Adrenal gland (tissue), 5 donors: ENCODE results near the gene CACNA1H.
"Not testable (repeated sequence)": the region's sequence is repeated elsewhere in the genome, so short reads cannot be mapped to it uniquely, and the experiment has no call there.

Experiments used
- POLR2A ChIP-seq, 2 donors: fragments of 450-650 bp; IDR thresholded peaks; one replicate each; pipeline ENCODE4 v1.6.1; 2017; ENCODE audit warnings: antibody characterized with exemption in 2 of 2, mild to moderate bottlenecking in 2 of 2, moderate library complexity in 1 of 2
- TF ChIP-seq, protein P1 (sequence below), 6 experiments: fragments of 450-650 bp in 4 of 6; fragments of 200-600 bp in 2 of 6; sonication (generic) in 1 of 6; IDR thresholded peaks; 1 replicate in 5 of 6; 2 replicates in 1 of 6; pipeline versions ENCODE4 v1.5.1 to v1.8.0; 2016 to 2021; ENCODE audit warnings: antibody characterized with exemption in 6 of 6, mild to moderate bottlenecking in 2 of 6, moderate library complexity in 1 of 6
- donor health status: DM: no; HTN: no; CAD: no.

DNA sequence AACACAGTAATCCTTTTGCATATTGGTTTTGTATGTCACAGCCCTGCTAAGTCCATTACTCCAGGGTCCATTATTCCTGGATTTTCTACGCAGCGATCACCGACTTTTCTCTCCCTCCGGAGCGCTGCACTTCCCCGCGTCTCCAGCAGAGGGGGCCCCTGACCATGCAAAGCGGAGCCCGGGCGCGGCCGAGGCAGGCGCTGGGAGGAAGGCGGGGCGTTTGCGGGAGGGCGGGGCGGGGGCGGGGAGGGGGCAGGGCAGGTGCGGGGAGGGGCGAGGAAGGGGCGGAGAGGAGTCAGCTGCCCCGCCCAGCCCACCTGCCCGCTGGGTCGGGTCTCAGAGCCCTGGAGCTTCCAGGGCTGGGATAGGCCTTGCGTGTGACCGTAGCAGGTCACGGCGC lies 83.8 kb downstream of the CACNA1H start:
- TF ChIP-seq, protein P1, sequence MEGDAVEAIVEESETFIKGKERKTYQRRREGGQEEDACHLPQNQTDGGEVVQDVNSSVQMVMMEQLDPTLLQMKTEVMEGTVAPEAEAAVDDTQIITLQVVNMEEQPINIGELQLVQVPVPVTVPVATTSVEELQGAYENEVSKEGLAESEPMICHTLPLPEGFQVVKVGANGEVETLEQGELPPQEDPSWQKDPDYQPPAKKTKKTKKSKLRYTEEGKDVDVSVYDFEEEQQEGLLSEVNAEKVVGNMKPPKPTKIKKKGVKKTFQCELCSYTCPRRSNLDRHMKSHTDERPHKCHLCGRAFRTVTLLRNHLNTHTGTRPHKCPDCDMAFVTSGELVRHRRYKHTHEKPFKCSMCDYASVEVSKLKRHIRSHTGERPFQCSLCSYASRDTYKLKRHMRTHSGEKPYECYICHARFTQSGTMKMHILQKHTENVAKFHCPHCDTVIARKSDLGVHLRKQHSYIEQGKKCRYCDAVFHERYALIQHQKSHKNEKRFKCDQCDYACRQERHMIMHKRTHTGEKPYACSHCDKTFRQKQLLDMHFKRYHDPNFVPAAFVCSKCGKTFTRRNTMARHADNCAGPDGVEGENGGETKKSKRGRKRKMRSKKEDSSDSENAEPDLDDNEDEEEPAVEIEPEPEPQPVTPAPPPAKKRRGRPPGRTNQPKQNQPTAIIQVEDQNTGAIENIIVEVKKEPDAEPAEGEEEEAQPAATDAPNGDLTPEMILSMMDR (IDR thresholded peaks at IDR 0.05) = not testable (repeated sequence)
- TF ChIP-seq POLR2A (IDR thresholded peaks at IDR 0.05) = not testable (repeated sequence)
